AG08396 (cell line): ENCODE data around the gene EPHA5.

ENCODE experiments used
- DNase-seq: peaks from one replicate; pipeline ENCODE4 v3.0.0; 2012; ENCODE audit warnings: low spot score, mixed read lengths

EPHA5 gene

DNA sequence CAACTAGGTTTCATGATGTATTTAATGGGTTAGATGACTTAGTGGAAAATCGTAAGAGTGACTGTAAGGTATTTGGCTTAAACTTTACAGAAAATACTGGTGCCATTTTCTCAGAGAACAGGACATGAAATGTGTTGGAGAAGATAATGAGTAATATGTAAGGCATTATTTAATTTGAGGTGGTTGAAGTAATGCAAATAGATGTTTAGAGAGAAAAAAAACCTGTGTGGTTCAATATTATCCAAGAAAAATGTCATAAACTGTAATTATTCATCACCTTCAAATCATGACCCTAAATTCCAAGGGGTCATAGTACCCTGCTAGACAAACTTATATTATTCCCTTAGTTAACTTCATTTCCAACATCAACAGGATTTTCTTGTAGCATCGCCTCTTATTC lies 171.7 kb downstream of the EPHA5 start:
- DNase-seq, result no peak

GRCh38 chr4:65495439-65495838 lies 174.8 kb downstream of the EPHA5 start:
- DNase-seq, result no peak

GRCh38 chr4:65482410-65482809 lies 187.9 kb downstream of the EPHA5 start:
- no peak for DNase-seq

DNA sequence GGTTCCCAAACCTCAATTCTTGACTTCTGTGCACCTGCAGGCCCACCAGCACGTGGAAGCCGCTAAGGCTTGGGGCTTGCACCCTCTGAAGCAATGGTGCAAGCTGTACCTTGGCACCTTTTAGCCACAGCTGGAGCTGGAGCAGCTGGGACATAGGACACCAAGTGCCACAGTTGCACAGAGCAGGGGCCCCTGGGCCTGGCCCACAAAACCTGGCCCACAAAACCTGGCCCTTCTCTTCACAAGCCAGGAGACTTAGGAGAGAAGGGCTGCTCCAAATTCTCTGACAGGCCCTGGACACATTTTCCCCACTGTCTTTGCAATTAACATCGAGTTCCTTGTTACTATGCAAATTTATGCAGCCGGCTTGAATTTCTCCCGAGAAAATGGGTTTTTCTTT lies 197.8 kb downstream of the EPHA5 start:
- no peak for DNase-seq

DNA sequence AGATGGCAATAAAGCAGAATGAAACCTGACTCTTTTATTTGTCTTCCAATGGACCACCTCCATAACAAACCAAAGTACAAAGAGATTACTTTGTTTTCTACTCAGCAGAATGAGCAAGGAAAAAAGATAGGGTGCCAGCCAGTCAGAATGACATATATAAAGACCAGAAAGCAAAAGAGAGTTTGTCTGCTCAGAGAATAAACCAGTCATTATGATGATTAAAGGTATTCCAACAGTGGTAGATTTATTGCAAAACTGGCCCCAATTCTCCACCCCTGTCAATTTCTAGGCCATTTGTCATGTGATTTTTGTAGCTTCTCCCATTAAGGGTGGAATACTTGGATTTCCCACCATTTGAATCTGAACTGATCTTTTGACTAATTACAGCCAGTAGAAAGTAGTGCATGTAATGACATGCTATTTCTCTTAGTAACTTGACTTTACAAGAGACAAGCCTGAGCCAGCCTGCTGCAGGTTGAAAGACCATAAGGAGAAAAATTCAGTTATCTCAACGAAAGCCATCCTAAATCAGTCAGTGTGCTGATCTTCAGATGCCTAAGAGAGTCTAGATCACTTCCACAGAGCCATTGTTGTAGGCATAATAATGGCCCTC lies 203.1 kb downstream of the EPHA5 start:
- DNase-seq, result no peak

- DNase-seq, result no peak
Measured at GRCh38 chr4:65461781-65462180, 208.5 kb downstream of the EPHA5 start.

GRCh38 chr4:65457011-65457410 lies 213.3 kb downstream of the EPHA5 start:
- no peak for DNase-seq

- no peak for DNase-seq
Measured at GRCh38 chr4:65456579-65456978, 213.7 kb downstream of the EPHA5 start.

DNA sequence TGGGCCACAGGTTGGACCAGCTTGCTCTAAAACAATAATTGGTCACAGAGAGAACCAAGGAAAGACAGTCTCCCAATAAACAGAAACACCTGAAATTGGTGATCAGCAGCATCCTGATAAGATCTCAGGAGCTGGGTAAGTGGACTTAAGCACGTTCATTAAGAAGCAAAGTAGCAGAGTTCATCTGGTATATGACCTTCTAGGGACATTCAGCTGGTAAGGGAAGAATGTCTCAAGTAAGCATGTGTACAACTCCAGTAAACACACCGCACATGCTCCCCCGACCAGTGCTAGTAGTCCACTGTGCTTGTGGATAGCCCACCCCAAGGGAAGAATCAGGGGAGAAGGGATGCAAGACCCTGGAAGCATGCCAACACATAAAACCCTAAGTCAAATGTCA lies 216.9 kb downstream of the EPHA5 start:
- DNase-seq, result no peak

DNA sequence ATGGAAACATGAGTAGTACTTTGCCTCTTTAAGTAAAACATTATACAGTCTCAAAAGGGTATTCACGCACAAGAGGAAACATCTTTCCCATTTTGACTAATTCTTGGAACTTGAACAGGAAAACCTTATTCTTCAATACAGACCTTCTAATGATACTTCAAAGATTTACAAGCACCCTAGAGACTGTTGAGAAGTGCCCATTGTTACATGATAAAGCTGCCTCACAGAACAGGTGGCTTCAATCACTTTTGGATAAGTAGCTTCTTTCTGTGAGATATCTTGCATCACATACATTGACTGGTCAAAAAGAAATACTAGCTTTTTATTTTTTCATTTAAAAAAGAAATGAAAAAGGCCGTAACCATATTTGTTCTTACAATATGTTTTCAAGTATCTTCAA lies 219.4 kb downstream of the EPHA5 start:
- no peak for DNase-seq

GRCh38 chr4:65437102-65437501 lies 233.2 kb downstream of the EPHA5 start:
- DNase-seq, result no peak

DNA sequence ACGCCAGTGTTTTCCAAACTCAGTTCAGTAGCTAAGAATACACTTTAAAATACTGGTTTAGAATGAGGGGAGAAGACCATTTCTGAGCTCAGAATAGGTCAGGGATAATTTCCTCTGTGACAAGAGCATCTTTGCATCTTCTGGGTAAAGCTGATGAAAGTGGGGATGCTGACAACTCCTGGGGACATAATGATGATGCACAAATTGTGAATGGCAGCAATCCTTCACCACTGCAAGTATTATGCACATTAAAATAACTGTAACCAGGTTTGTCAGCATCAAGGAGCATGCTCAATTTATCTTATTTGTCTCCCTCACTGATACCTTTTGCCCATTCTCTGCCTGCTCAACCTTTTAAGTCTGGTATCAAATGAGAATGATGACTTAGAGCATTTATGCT lies 248.2 kb downstream of the EPHA5 start:
- no peak for DNase-seq

DNA sequence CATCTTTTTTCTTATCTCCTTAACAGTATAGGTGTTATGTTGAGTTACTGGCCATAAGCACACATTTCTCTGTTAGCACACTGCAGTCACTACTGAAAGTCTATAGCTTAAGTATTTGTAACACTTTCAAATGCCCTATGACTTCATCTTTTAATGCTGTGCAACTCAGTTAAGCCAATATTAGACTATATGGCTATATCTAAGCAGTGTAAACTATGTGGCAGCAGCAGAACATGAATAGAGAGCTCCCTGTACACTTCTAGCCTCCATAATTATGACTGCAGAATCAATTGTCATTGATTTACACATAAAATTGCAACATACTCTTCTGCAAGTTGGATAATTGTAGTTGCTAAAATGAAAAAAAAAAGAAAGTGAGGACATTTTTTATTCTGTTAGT lies 250.3 kb downstream of the EPHA5 start:
- no peak for DNase-seq

- DNase-seq, result peak; percentile 1
Measured at GRCh38 chr4:65416891-65417290, 253.4 kb downstream of the EPHA5 start.

- no peak for DNase-seq
Measured at GRCh38 chr4:65407483-65407882, 262.8 kb downstream of the EPHA5 start.

- no peak for DNase-seq
Measured at GRCh38 chr4:65401083-65401482, 269.2 kb downstream of the EPHA5 start.

GRCh38 chr4:65399084-65399483 lies 271.2 kb downstream of the EPHA5 start:
- no peak for DNase-seq

DNA sequence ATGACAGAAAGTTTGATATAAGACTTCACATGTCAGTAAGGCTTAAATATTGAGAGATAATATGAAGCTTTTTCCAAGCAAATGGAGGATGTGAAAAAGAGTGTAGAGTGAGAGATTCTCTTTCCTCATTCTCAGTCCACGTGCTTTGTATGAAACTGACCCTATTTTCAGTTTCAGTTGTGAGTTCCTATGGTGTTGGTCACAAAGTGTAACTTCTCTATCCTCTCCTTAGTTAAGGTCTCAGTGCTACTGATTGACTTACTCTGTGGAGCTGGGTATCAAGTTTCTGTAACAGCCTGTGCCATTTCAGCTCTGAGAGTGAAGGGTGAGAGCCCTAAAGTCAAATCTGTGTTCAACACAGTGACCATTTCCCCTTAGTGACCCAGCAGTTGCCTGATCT lies 277.2 kb downstream of the EPHA5 start:
- no peak for DNase-seq

- no peak for DNase-seq
Measured at GRCh38 chr4:65392488-65392887, 277.8 kb downstream of the EPHA5 start.

- no peak for DNase-seq
Measured at GRCh38 chr4:65391814-65392213, 278.5 kb downstream of the EPHA5 start.

GRCh38 chr4:65391382-65391781 lies 278.9 kb downstream of the EPHA5 start:
- DNase-seq, result no peak

DNA sequence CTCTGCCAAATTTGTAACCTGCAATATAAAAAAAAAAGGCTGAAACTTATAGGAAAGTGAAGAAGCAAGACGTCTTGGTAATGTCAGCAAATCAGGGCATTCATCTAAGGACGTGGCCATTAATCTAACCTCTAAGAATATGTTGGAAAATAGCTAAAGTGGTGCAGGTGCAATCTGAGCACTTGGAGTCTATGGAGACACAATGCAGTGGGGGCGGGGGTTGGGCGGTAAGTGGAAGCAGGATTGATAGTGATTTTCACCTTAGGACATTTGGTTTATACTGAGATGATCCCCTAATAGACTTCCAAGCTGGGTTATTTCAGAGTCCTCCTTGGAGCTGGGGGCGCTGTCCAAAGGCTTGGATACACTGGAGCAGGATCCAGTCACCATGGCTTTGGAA lies 283.4 kb downstream of the EPHA5 start:
- DNase-seq, result no peak

DNA sequence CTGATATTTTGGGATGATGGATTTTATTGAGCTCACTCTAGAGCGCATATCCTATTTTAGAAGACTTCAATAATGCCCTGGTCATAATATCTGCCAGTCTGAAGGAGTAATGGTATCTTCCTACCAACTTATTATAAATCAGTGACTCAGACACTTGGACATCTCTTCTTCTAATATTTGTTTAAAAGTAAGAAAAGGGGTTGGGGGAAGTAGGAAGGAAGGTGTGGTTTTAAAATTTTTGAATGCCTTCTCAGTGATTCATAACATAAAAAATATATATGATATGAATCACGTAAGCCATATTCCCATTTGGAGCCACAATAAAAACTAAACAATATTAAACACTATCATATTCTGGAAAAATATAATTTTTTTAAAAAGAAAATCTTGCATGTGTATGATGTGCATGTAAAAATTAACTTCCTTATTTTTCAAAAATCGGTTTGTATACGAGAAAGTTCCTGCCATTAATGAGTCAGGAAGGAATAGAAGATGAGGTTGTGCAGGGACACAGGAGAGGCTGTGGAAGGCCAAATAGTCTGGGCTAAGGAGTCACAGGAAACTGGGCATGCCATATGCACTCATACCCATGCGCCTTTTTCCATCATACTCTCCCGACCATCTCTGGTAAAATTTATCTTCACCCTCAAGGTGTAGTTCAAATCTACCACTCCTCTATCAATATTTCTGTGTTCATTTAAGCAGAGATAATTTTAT lies 286.5 kb downstream of the EPHA5 start:
- DNase-seq, result no peak

DNA sequence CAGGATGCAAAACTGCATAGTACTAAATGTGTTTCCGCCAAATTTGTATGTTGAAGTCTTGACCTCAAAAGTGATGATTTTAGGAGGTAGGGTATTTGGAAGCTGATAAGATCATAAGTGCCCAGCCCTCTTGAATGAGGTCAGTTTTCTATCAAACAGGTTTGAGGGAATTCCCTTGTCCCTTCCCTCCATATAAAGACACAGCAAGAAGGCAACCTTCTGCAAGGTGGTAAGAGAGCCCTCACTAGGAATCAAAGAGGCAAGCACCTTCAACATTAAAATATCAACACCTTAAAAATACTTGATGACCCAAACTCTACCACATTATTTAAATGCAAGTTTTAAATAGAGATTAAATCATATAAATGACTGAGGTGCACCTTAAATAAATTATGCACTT lies 288.6 kb downstream of the EPHA5 start:
- DNase-seq, result no peak
